ENCODE results near the gene TP53I3.
A peak's percentile ranks its signal among the peaks of the same experiment; 100 is the strongest.
"Not testable (repeated sequence)": the region's sequence is repeated elsewhere in the genome, so short reads cannot be mapped to it uniquely, and the experiment has no call there.

Gene TP53I3

GRCh38 chr2:24054366-24055010, 30.1 kb downstream of the TP53I3 start:
- no peak for DNase-seq (ENCODE audit: low read depth in 2 of 2)

DNA sequence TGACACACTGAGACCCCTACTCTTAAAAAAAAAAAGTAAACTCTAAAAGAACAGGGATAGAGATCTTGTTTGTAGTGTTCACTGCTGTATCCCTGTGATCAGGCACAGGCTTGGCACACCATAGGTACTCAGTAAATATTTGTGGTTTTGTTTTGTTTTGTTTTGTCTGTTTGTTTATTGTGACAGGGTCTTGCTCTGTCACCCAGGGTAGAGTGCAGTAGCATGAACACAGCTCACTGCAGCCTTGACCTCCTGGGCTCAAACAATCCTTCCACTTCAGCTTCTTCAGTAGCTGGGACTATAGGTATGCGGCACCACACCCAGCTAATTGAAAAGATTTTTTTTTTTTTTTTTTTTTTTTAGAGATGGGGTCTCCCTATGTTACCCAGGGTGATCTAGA, 31.7 kb downstream of the TP53I3 start:
- DNase-seq (ENCODE audit: low read depth in 2 of 2) = no peak

- DNase-seq (ENCODE audit: low read depth in 2 of 2) = no peak
Observed at GRCh38 chr2:24051833-24052232, 32.8 kb downstream of the TP53I3 start.

DNA sequence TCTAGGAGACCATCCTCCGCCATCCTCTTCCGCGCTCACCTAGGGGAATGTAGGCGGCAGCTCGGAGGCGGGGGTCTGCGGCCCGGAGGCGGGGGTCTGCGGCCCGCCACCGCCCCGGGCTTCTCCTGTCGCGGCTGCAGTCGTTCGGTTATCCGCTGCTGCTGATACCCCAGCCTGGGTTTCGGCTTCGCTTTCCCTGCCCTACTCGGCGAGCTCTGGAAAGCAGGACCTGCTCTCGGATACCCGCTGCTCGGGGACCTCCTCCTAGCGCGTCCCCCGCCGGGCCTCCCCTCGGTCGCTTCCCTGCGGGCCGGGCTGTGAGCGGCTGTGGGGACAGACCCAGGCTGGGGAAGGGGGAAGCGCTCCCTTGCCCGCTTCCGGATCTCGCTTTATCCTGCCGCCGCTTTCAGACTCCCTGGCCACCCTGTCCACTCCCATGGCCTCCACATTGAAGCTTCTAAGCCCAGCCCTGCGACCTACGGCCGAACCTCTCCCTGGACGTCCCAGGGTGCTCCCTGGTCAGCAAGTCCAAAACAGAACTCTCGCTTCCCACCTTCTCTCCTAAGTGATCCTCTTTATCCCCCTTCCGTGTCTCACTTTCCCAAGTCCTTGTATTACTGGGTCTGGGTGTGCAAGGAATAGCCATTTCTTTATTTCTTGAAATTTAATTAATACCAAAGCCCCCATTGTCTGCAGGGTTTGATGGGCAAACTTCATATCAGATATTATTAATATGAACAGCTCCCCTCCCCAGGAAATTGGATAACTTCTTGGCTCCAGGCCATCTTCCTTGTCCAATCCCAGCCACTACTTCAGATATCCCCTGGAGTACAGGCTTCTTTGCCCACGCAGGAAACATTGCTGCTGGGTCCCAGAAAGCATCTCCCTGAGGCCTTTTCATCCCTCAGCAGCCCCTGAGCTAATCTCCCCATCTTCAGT, 34.3 kb downstream of the TP53I3 start:
- DNase-seq (ENCODE audit: low read depth in 2 of 2) = no peak

DNA sequence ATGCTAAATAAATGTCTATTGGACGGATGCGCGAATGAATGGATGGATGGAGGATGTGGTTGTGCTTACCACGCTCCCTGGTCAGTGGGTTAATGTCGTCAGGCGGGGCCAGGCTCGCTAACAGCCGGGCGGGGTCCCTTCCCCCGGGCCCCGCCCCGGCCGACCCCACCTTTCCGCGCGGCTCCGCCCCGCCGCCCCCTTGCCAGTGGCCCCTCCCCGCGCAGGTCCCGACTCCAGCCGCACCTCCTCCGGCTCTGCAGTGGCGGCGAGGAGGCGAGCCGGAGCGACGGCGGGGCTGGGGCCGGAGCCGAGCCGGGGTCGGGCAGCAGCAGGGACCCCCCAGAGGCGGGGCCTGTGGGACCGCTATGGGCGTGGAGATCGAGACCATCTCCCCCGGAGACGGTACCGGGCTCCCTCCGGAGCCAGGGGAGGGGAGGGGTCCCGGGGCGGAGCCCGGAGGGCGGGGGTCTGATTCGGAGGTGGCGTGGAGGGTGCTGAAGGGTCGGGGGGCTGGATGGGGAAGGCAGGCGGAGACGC, 35.1 kb downstream of the TP53I3 start, which contains the start of gene FKBP1B:
TSS of gene FKBP1B (plus strand) at position 257 of the 537 bp plus-strand sequence. CDS start at position 366, 109 bp downstream.
- DNase-seq (ENCODE audit: low read depth in 2 of 2) = peak; percentile 18 to 47

- DNase-seq (ENCODE audit: low read depth in 2 of 2) = no peak
Observed at GRCh38 chr2:24048769-24049484, 35.7 kb downstream of the TP53I3 start.

DNA sequence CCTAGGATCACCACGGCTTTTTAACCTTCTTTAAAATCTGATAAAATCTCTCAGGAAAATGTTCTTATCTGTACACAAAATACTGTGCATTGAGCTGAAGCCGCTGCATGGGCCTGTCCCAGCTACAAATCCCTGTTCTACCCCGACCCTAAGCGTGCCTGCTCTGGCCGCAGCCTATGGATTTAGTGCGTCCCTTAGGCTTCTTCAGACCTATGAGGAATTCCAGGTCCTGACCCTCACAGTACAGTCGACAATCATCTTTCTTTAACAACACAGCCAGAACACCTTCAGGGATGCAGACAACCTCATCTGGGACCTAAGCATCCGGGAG, 37.0 kb downstream of the TP53I3 start:
- no peak for DNase-seq (ENCODE audit: low read depth in 2 of 2)

DNA sequence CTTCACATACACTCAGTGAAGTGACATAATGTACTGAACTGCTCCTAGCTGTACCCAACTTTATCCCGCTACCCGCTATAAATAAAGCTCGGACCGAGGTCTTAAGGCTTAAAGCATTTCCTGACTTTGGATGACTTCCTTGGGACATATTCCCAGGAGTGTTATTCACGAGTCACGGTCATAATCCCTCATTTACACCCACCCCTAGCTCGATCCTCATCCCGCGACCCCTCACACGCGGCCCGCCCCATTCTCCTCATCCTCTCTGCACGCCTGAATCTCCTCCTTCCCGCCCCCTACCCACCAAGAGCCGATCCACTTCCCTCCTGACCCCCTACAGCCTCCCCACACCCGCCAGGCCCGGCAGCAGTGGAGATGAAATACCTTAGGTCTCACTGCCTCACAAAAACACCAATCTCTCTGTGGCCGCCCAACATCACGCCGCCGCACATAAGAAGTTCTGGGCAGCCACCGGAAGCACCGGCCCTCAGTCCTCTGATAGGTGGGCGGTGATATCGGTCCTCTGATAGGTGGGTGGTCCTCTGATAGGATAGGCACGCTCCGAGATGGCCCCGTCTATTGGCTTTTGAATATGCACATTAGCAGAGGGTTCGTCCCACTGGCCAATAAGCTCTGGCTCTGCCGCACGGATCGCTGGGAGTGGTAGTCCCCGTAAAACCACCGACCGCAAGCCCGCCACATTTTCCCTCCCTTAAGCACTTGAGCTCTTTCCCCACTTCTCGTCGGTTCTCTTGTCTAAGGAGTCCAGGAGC, 37.5 kb downstream of the TP53I3 start, which contains the start of gene WDCP:
TSS of gene WDCP (minus strand) at position 462 of the 773 bp plus-strand sequence. CDS start 7,897 bp downstream, outside the sequence.
- peak; percentile 78 to 87 for DNase-seq (ENCODE audit: low read depth in 2 of 2)

DNA sequence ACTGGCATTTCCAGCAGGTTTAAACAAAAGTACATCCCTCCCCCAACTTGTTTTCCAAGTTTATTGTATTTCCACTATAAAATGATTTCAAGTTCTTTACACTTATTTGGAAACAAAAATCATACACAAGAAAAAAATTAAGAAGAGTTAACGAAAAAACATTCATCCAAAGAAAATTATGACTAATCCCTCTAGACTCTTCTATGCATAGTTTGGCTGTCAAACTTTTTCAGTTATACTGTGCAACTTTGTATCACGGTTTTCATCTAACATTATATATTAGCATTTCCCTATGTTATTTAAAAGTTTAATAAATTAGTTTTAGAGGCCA, 38.1 kb downstream of the TP53I3 start:
- DNase-seq (ENCODE audit: low read depth in 2 of 2) = no peak

DNA sequence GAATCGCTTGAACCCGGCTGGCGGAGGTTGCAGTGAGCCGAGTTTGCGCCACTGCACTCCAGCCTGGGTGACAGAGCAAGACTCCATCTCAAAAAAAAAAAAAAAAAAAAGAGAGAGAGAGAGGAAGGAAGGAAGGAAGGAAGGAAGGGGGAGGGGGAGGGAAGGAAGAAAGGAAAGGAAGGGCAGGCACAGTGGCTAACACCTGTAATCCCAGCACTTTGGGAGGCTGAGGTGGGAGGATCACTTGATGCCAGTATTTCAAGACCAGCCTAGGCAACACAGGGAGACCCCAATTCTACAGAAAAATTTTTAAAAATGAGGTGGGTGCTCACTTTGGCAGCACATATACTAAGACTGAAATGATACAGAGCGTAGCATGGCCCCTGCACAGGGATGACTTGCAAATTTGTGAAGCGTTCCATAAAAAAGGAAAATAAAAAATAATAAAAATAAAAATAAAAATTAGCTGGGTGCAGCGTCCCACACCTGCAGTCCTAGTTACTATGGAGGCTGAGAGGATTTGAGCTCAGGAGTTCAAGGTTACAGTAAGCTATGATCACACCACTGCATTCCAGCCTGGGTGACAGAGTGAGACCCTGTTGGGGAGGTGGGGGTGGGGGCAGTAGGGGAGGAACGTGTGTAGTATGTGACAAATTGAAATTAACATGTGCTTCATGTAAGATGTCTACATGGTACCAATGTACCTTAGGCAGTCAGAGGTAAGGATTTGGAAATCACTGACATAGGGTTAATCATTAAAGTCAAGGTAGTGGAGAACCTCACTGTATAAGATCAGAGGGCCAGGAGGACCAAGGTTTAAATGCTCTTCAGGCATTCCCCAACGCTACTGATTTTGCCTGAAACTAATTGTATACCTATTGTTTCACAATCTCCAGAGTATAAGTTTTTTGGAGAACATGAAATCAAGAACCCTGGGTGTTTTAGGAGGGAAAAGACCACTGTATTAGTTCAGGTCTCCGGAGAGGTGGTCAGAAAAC, 38.8 kb downstream of the TP53I3 start:
- no peak for DNase-seq (ENCODE audit: low read depth in 2 of 2)

DNA sequence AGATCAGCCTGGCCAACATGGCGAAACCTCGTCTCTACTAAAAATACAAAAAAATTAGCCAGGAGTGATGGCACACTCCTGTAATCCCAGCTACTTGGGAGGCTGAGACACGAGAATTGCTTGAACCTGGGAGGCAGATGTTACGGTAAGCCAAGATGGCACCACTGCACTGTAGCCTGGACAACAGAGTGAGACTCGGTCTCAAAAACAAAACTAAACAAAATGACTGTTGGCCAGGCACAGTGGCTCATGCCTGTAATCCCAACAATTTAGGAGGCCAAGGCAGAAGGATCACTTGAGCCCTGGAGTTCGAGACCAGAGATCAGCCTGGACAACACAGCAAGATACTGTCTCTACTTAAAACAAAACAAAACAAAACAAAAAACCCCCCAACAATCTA, 41.5 kb downstream of the TP53I3 start:
- DNase-seq (ENCODE audit: low read depth in 2 of 2) = not testable (repeated sequence)

- DNase-seq (ENCODE audit: low read depth in 2 of 2) = no peak
Observed at GRCh38 chr2:24040511-24040910, 44.1 kb downstream of the TP53I3 start.

- no peak for DNase-seq (ENCODE audit: low read depth in 2 of 2)
Observed at GRCh38 chr2:24038786-24039499, 45.7 kb downstream of the TP53I3 start.
